MM.1S (cell line): ENCODE results near the gene CERS3.

Experiments used
- EZH2 ChIP-seq: fragments of 300-600 bp; sonication (generic); optimal IDR thresholded peaks from 2 replicates; pipeline ENCODE3; 2017; ENCODE audit warnings: low read depth, mild to moderate bottlenecking, antibody characterized with exemption, low read length, mixed read lengths
- EZH2phosphoT487 ChIP-seq: fragments of 300-600 bp; sonication (generic); IDR thresholded peaks from 2 replicates; pipeline ENCODE4 v1.6.1; 2018; ENCODE audit warnings: antibody characterized with exemption, low read length
- TF ChIP-seq, protein P1 (sequence below): fragments of 300-600 bp; sonication (generic); IDR thresholded peaks from 2 replicates; pipeline ENCODE4 v1.5.1; 2016; ENCODE audit warnings: antibody characterized with exemption, low read length, mixed read lengths

GRCh38 chr15:100544338-100544841, 15.6 kb upstream of the CERS3 start:
- TF ChIP-seq, protein P1, sequence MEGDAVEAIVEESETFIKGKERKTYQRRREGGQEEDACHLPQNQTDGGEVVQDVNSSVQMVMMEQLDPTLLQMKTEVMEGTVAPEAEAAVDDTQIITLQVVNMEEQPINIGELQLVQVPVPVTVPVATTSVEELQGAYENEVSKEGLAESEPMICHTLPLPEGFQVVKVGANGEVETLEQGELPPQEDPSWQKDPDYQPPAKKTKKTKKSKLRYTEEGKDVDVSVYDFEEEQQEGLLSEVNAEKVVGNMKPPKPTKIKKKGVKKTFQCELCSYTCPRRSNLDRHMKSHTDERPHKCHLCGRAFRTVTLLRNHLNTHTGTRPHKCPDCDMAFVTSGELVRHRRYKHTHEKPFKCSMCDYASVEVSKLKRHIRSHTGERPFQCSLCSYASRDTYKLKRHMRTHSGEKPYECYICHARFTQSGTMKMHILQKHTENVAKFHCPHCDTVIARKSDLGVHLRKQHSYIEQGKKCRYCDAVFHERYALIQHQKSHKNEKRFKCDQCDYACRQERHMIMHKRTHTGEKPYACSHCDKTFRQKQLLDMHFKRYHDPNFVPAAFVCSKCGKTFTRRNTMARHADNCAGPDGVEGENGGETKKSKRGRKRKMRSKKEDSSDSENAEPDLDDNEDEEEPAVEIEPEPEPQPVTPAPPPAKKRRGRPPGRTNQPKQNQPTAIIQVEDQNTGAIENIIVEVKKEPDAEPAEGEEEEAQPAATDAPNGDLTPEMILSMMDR = no peak
- TF ChIP-seq EZH2phosphoT487 (no peak), EZH2 (no peak)
